Sigmoid colon (tissue), 4 donors: Measurements from ENCODE around the gene TSPAN12.

Experiments
- EP300 ChIP-seq, 4 donors: sonication (generic); formaldehyde crosslinking; IDR thresholded peaks; one replicate each; pipeline ENCODE4 v1.6.1; 2017; ENCODE audit warnings: antibody characterized with exemption in 4 of 4
- POLR2A ChIP-seq, 2 donors: fragments of 450-650 bp; IDR thresholded peaks; one replicate each; pipeline ENCODE4 v1.6.1; 2016; ENCODE audit warnings: antibody characterized with exemption in 2 of 2, mild to moderate bottlenecking in 2 of 2, moderate library complexity in 2 of 2
- POLR2AphosphoS5 ChIP-seq, 4 donors: sonication (generic); formaldehyde crosslinking; IDR thresholded peaks; one replicate each; pipeline ENCODE4 v1.6.1; 2017; ENCODE audit warnings: antibody characterized with exemption in 4 of 4
- TF ChIP-seq, protein P1 (sequence below), 4 experiments: fragments of 450-650 bp in 3 of 4; fragments of 200-600 bp in 1 of 4; IDR thresholded peaks; one replicate each; pipeline ENCODE4 v1.5.1; 2016 to 2019; ENCODE audit warnings: antibody characterized with exemption in 4 of 4, mild to moderate bottlenecking in 3 of 4, moderate library complexity in 2 of 4

DNA sequence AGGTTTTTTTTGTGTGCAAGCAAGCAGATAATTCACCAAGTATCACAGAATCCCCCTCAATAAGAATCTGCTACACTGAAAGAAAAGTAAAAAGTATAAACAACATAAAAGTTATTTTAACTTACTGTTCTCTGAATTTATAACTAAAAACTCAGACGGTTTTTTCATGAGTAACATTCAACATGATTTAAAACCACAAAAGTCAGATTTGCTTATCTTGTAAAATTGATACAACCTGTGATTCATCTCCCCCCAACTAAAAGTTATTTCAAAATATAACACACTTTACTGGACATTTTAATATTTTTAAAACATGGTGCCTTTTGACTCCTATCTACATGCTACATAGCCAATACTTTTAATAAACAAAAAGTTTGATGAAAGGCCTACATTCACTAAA lies 32.8 kb downstream of the TSPAN12 start:
- TF ChIP-seq POLR2AphosphoS5 (IDR thresholded peaks at IDR 0.05) (no peak), POLR2A (IDR thresholded peaks at IDR 0.05) (no peak), EP300 (IDR thresholded peaks at IDR 0.05) (no peak)
- TF ChIP-seq, protein P1, sequence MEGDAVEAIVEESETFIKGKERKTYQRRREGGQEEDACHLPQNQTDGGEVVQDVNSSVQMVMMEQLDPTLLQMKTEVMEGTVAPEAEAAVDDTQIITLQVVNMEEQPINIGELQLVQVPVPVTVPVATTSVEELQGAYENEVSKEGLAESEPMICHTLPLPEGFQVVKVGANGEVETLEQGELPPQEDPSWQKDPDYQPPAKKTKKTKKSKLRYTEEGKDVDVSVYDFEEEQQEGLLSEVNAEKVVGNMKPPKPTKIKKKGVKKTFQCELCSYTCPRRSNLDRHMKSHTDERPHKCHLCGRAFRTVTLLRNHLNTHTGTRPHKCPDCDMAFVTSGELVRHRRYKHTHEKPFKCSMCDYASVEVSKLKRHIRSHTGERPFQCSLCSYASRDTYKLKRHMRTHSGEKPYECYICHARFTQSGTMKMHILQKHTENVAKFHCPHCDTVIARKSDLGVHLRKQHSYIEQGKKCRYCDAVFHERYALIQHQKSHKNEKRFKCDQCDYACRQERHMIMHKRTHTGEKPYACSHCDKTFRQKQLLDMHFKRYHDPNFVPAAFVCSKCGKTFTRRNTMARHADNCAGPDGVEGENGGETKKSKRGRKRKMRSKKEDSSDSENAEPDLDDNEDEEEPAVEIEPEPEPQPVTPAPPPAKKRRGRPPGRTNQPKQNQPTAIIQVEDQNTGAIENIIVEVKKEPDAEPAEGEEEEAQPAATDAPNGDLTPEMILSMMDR (IDR thresholded peaks at IDR 0.05) = no peak
